CD4-positive, alpha-beta T cell treated with Interferon gamma for 1 hour (primary cell): ENCODE measurements around the gene EFNA5.
"Not testable (repeated sequence)": the region's sequence is repeated elsewhere in the genome, so short reads cannot be mapped to it uniquely, and the experiment has no call there.

Experiments
- DNase-seq: peaks from one replicate; pipeline ENCODE4 v3.0.0-alpha.2; 2020

The EFNA5 gene

GRCh38 chr5:107450531-107450930, 220.2 kb downstream of the EFNA5 start:
- no peak for DNase-seq

DNA sequence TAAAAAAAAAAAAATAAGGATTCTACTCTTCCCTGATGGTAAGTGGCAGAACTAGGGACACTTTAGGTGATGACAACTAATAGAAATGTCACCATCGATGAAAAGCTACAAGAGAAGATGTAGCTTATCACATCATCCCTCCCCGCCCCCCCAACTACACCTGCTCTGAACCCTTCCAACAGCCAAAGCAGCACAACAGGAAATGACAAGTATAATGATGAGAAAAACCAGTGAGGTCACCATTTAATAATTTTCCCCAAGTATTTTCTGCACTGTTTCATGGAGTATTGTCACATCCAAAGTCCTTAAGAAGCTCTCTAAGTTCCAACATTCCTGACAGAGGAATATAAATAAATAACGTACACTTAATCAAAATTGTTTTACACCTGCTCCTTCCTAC, 221.4 kb downstream of the EFNA5 start:
- DNase-seq = no peak

GRCh38 chr5:107447587-107447986, 223.2 kb downstream of the EFNA5 start:
- no peak for DNase-seq

DNA sequence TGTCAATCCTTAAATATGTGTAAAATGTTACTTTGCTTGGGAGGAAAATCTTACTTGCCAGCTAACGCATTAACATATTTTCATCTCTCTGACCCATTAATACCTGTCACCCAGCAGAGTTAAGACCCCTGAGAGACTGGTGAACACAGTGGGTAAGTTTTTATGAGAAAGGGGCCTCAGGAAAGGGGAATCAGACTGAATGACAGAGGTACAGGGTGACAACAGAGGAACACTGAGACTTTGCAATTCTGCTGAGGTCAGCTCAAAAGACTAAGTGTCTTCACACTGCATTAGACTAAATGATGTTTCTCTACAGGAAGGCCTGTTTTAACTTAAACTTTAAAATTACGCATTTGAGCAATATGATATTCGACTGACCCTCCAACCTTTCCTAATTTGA, 223.8 kb downstream of the EFNA5 start:
- DNase-seq = no peak

GRCh38 chr5:107444300-107444699, 226.4 kb downstream of the EFNA5 start:
- DNase-seq = no peak

- no peak for DNase-seq
These were observed 226.8 kb downstream of the EFNA5 start for GRCh38 chr5:107443897-107444296.

DNA sequence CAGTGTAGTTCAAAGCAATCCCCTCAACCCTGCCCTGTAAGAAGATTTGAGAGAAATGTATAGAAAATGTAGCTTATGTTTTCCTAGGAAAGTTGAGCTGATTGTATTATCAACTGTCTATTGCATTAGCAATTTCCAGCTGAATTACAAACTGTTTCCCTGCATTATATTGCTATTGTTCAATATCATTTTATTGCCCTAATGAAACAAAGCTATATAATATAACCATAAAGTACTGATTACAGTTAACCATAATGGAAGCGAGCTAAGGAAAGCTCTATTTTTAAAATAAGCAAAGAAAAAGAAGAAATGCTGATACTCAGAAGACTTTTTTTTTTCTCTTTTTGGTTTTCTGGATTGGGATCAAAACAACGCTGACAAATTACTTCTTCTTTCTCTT, 228.3 kb downstream of the EFNA5 start:
- DNase-seq = no peak

DNA sequence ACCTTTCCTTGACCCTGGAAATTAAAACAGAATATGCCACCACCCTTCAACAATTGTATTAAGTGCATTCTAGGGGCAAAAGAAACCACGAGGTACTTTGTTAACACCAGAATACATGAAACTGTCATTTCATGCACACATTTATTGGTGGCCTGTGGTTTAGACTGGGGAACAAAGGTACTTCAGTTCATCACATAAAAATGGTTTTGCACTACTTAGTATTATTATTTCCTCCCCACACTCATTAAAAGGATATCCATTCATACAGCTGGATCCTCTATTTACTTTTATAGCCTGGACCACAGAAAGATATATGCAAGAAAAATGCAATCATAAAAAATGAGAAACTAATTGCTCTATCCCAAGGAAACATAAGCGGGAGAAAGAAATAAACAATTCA, 230.9 kb downstream of the EFNA5 start:
- DNase-seq = no peak

GRCh38 chr5:107437986-107438510, 232.7 kb downstream of the EFNA5 start:
- DNase-seq = no peak

GRCh38 chr5:107437154-107437553, 233.6 kb downstream of the EFNA5 start:
- no peak for DNase-seq

DNA sequence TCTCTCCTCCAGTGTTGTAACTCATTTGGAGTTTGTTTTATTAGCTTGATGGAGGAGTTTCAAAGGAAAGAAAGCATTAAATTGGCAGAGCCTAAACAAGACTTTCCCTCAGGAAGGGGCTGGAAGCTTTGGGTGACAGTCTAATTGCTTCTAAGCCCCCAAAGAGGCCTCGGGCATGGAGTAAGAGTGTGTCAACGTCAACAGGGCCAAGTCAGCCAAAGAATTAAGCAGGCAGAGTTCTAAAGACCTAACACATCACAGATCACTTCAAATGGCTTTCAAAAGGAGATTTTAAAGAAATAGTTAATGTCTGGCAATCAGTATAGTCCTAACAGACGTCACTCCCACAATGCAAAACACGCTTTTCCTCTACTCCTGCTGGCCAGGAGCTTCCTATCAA, 234.5 kb downstream of the EFNA5 start:
- DNase-seq = no peak

DNA sequence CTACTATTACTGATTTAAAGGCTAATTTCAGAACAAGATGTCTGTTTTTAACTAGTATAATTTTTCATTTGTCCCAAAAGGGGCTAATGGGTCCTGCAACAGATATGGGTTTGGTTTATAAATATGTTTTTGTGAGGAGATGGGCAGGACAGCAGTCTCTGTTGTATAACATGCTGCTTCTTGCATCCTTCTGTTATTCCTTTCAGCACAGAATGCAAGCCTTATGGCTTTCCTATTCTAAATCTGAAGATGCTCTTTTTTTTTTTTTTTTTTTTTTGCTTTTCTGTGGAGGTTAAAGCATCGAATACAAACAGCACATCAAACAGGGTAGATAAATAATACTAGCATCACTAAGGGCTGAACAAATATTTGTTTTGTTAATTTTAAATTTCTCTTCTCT, 235.7 kb downstream of the EFNA5 start:
- DNase-seq = no peak

GRCh38 chr5:107433646-107434045, 237.1 kb downstream of the EFNA5 start:
- DNase-seq = not testable (repeated sequence)

- DNase-seq = no peak
These were observed 238.7 kb downstream of the EFNA5 start for GRCh38 chr5:107431998-107432397.

DNA sequence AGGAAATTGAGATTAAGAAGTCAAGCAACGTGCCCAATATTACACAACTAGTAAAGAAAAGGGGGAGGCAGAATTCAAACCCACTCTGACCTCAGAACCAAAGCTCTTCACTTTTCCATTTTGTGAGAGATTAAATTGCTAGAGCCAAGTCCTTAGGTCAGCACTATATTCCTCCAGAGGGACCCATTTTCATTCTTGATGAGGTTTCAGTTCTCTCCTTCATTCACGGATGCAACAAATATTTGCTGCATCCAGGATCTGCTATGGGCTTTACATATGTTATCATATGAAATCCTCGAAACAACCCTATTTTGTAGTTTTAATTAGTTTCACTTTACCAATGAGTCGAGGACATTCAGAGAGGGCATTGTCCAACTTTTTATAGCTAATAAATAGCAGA, 239.2 kb downstream of the EFNA5 start:
- DNase-seq = no peak

DNA sequence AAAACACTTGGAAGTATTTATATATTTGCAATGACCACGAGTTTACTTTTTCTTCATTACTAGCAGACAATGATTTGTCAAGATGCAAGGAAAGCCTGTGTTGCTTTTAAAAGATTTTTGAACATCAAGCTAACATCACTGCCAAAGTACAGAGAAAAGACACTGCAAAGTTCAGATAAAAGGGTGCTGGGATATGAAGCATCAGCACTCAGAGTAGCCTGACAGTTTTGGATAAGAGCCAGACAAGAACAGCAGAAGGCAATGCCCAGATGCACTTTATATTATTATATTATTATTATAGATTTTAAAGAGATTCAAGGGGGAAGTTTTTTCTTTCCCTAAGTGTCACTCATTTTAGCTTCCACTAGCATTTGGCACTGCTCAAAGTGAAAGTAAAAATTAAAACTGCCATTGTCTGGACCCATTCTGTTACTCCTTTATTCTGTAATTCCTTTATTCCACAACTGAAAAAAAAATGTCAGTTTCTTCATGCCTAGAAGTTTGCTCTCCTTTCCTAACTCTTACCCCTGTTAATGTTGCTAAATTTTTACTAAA, 240.6 kb downstream of the EFNA5 start:
- no peak for DNase-seq

- no peak for DNase-seq
These were observed 242.4 kb downstream of the EFNA5 start for GRCh38 chr5:107428303-107428813.

GRCh38 chr5:107426872-107427271, 243.9 kb downstream of the EFNA5 start:
- no peak for DNase-seq

DNA sequence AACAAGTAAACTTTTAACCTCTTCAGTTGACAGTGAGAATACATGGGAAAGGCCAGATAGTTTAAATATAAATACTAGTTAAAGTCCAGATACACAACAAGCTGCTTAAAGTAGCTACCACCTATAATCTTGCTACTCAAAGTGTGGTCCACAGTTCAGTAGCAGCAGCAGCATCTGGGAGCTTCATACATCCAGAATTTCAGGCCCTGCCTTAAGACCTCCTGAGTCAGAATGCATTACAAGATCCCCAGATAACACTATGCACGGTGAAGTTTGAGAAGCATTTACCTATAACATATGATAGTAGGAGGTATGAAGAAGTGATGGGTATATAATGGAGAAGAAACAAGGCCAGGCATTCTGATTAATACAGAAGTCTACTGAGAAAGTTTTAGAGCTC, 244.5 kb downstream of the EFNA5 start:
- DNase-seq = no peak

- DNase-seq = no peak
These were observed 245.2 kb downstream of the EFNA5 start for GRCh38 chr5:107425541-107426031.

DNA sequence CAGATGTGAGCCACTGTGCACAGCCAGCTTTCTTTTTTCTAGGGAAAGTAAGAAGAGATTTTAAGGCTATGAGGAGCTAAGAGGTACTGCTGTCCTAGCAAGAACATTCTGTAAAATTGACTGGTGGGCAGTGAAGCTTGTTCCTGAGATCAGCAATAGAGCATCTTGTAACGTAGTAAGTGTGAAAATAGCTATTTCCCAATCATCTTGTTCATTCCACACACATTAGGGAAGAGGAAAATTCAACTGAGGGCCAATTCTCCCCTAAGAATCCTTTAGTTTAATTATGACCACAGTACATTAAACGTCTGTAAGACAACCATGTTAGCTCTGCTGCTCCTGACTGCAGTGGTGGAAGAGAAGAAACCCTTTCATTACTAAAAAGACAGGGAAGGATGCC, 246.2 kb downstream of the EFNA5 start:
- no peak for DNase-seq

DNA sequence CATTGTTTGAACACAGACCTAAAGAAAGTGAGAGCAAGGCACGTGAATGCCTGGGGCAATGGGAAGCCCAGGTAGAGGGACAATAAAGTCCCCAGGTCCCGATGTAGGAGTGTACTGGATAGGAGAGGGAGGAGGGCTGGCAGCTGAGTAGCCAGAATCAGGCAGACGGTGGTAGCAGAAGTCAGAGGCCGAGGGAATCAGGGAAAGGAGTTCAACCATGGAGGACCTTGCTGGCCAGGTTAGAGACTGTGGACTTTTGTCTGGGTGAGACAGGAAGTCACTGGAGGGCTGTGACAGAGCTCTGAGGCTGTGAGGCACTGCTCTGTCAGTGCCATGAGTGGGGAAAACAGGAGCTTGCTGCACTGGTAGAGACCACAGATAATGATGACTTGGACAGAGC, 248.2 kb downstream of the EFNA5 start:
- DNase-seq = no peak

- DNase-seq = no peak
These were observed 251.2 kb downstream of the EFNA5 start for GRCh38 chr5:107419498-107419897.

- DNase-seq = no peak
These were observed 251.8 kb downstream of the EFNA5 start for GRCh38 chr5:107418902-107419301.

DNA sequence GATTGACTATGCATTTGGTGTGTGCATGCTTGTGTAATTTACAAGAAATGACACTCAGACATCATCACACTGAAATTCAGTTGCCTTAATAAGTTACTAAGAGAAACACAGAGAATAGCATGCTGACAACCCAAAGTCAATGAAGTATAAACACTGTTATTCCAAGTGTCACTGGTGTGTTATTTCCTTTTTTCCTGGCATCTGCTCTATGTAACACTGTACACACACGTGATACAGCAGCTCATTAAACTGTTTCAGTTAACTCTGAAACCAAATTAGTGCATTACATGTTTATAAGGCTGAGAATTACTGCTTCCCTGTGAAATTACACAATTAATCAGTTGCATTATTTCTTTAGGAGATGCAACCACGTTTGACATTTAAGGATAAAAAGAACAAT, 252.7 kb downstream of the EFNA5 start:
- no peak for DNase-seq
